GM19239 (cell line): Measurements from ENCODE around the gene NPAS2.

Experiments
- DNase-seq: peaks from one replicate; pipeline ENCODE4 v3.0.0; 2011; ENCODE audit warnings: low spot score; ENCODE audit not compliant: insufficient read length
- FAIRE-seq: peaks from 2 replicates; lab custom pipeline; 2011; peaks lifted over from hg19 to GRCh38; lab: Jason Lieb, UNC

Gene NPAS2

GRCh38 chr2:100818606-100819369 is 1.2 kb upstream of the NPAS2 start:
- FAIRE-seq = no peak
- DNase-seq = no peak

GRCh38 chr2:100820273-100820522 is 259 bp downstream of the NPAS2 start:
- FAIRE-seq (no peak), DNase-seq (no peak)

- no peak for DNase-seq
- FAIRE-seq = no peak
Observed at GRCh38 chr2:100820523-100821254, 750 bp downstream of the NPAS2 start.

GRCh38 chr2:100821255-100821910 is 1.4 kb downstream of the NPAS2 start:
- no peak for FAIRE-seq
- no peak for DNase-seq

GRCh38 chr2:100821911-100822265 is 1.9 kb downstream of the NPAS2 start:
- FAIRE-seq = no peak

GRCh38 chr2:100822587-100823248 is 2.8 kb downstream of the NPAS2 start:
- no peak for DNase-seq
- no peak for FAIRE-seq

More at GRCh38 chr2:100821911-100822265, 1.9 kb downstream of the NPAS2 start:
- no peak for DNase-seq

- DNase-seq (no peak), FAIRE-seq (no peak)
Observed at GRCh38 chr2:100823665-100824438, 3.9 kb downstream of the NPAS2 start.

- FAIRE-seq = no peak
- no peak for DNase-seq
Observed at GRCh38 chr2:100824842-100825241, 4.9 kb downstream of the NPAS2 start.

- DNase-seq = no peak
- no peak for FAIRE-seq
Observed at GRCh38 chr2:100826494-100826893, 6.6 kb downstream of the NPAS2 start.

GRCh38 chr2:100831158-100831750 is 11.3 kb downstream of the NPAS2 start:
- FAIRE-seq (no peak), DNase-seq (no peak)

GRCh38 chr2:100831831-100832230 is 11.9 kb downstream of the NPAS2 start:
- DNase-seq (no peak), FAIRE-seq (no peak)

- DNase-seq (no peak), FAIRE-seq (no peak)
Observed at GRCh38 chr2:100832885-100833284, 12.9 kb downstream of the NPAS2 start.

GRCh38 chr2:100833331-100833730 is 13.4 kb downstream of the NPAS2 start:
- FAIRE-seq = no peak

GRCh38 chr2:100834221-100834620 is 14.3 kb downstream of the NPAS2 start:
- DNase-seq (no peak), FAIRE-seq (no peak)

More at GRCh38 chr2:100833331-100833730, 13.4 kb downstream of the NPAS2 start:
- no peak for DNase-seq

- FAIRE-seq (no peak), DNase-seq (no peak)
Observed at GRCh38 chr2:100835006-100835659, 15.2 kb downstream of the NPAS2 start.

- DNase-seq (no peak), FAIRE-seq (no peak)
Observed at GRCh38 chr2:100840519-100840918, 20.6 kb downstream of the NPAS2 start.

GRCh38 chr2:100842241-100842922 is 22.4 kb downstream of the NPAS2 start:
- FAIRE-seq = no peak

GRCh38 chr2:100844514-100844913 is 24.6 kb downstream of the NPAS2 start:
- no peak for FAIRE-seq
- DNase-seq = no peak

More at GRCh38 chr2:100842241-100842922, 22.4 kb downstream of the NPAS2 start:
- no peak for DNase-seq
